Activated B cell treated with CpG ODN at 0.5 μM for 24 hours (primary cell): ENCODE measurements around the gene CIAO1. TPM values are rescaled to one million over a fixed set of nuclear protein-coding genes. Genes with fewer than 3 reads are reported as not detected.
"Not testable (repeated sequence)": the region's sequence is repeated elsewhere in the genome, so short reads cannot be mapped to it uniquely, and the experiment has no call there.

Source experiments
- ATAC-seq: fragments of 200-7000 bp; cut with Tn5 transposase; one replicate; pipeline ENCODE4 v1.10.0; 2021; ENCODE audit warnings: low read depth, mild to moderate bottlenecking, moderate library complexity
- CTCF ChIA-PET: fragments of 350-600 bp; sonication (Branson Sonifier 250); formaldehyde crosslinking; loops from one replicate; lab custom pipeline; 2021; ENCODE audit warnings: antibody characterized with exemption; lab: Charles Lee
- POLR2A ChIA-PET: fragments of 350-600 bp; sonication (Branson Sonifier 250); formaldehyde crosslinking; loops from one replicate; lab custom pipeline; 2021; ENCODE audit warnings: antibody characterized with exemption; lab: Charles Lee
- DNase-seq: peaks from one replicate; pipeline ENCODE4 v3.0.0; 2022
- H3K27ac Mint-ChIP-seq: one replicate; pipeline ENCODE4 v1.8.0; 2020; ENCODE audit warnings: mixed read lengths
- H3K27me3 Mint-ChIP-seq: one replicate; pipeline ENCODE4 v1.8.0; 2021; ENCODE audit warnings: mixed read lengths
- H3K36me3 Mint-ChIP-seq: one replicate; pipeline ENCODE4 v1.8.0; 2021; ENCODE audit warnings: low read depth, mixed read lengths
- H3K4me1 Mint-ChIP-seq: one replicate; pipeline ENCODE4 v1.8.0; 2021; ENCODE audit warnings: mixed read lengths
- H3K4me3 Mint-ChIP-seq: one replicate; pipeline ENCODE4 v1.8.0; 2020; ENCODE audit warnings: mild to moderate bottlenecking, mixed read lengths
- H3K9me3 Mint-ChIP-seq: one replicate; pipeline ENCODE4 v1.8.0; 2020; ENCODE audit warnings: mixed read lengths
- CTCF ChIP-seq: fragments of 200-600 bp; IDR thresholded peaks from one replicate; pipeline ENCODE4 v1.8.0; 2022; ENCODE audit warnings: antibody characterized with exemption, mild to moderate bottlenecking
- intact Hi-C: fragments of 100-400 bp; cut with micrococcal nuclease; formaldehyde crosslinking; loops from one replicate; pipeline ENCODE4 v1.15.1; 2024
- total RNA-seq: library from RNA; stranded (reverse); gene quantifications from 2 replicates; pipeline ENCODE4 v1.2.3, GENCODE V29; 2022

CIAO1 gene
- 65.6 and 71.6 TPM in 2 replicates for total RNA-seq

GRCh38 chr2:96265840-96266679 lies at the start of gene CIAO1, which contains the start of gene TMEM127:
Gene CIAO1, plus strand, starts transcription at chr2:96266225. Its CDS starts 126 bp downstream, at chr2:96266351.
Gene TMEM127, minus strand, starts transcription at chr2:96265997. Its CDS starts 616 bp downstream, at chr2:96265381.
- peak; percentile 93 for ATAC-seq

GRCh38 chr2:96218508-96219131 lies 47.4 kb upstream of the CIAO1 start:
- Mint-ChIP-seq H3K27me3 (no peaks in the 10 kb centered on the region), H3K4me3 (no peak overlapping the region), H3K9me3 (no peaks in the 10 kb centered on the region), H3K27ac (no peak overlapping the region), H3K36me3 (no peaks in the 10 kb centered on the region), H3K4me1 (peaks cover 5% of the 10 kb centered on the region)
- intact Hi-C loops = no loop called here
- ATAC-seq (no peak), DNase-seq (no peak)
- ChIA-PET CTCF (no interaction called here), POLR2A (interaction anchor here (0.9 to 1.7 kb wide), 2 partner anchors 10 to 36 kb away, joined by 3 to 10 read pairs; partner anchors contain the start of gene STARD7)
- no peak for TF ChIP-seq CTCF

More at GRCh38 chr2:96265840-96266679, at the start of gene CIAO1, which contains the start of gene TMEM127:
- peak; percentile 97 for DNase-seq
- H3K9me3 Mint-ChIP-seq = no peaks in the 10 kb centered on the region
- intact Hi-C loops = loop anchor here (1.0 to 10.0 kb wide), 15 partner anchors 10 to 551 kb away; partner anchors contain the start of genes ADRA2B, ARID5A, ASTL and CNNM3
- CTCF ChIA-PET = interaction anchor here (1.0 to 1.8 kb wide), 4 partner anchors 59 to 127 kb away, joined by 3 to 7 read pairs (median 4); partner anchors contain the start of gene ASTL
- H3K27me3 Mint-ChIP-seq = no peaks in the 10 kb centered on the region
- H3K4me1 Mint-ChIP-seq = peaks cover 45% of the 10 kb centered on the region
- peak within 1 kb of the TSS; percentile 97 for H3K4me3 Mint-ChIP-seq
- no peak for TF ChIP-seq CTCF
- H3K27ac Mint-ChIP-seq = peak within 1 kb of the TSS; percentile 83
- H3K36me3 Mint-ChIP-seq = peaks cover 63% of the 10 kb centered on the region
- POLR2A ChIA-PET = interaction anchor here (0.6 to 2.7 kb wide), 22 partner anchors 9 to 271 kb away, joined by 3 to 22 read pairs (median 5); partner anchors contain the start of genes ARID5A, DUSP2, ITPRIPL1 and NCAPH

- H3K4me3 Mint-ChIP-seq, H3K9me3 Mint-ChIP-seq, CTCF ChIA-PET, H3K27ac Mint-ChIP-seq, H3K4me1 Mint-ChIP-seq, intact Hi-C loops, H3K27me3 Mint-ChIP-seq, ATAC-seq, DNase-seq, H3K36me3 Mint-ChIP-seq: not testable (repeated sequence)
- POLR2A ChIA-PET = interaction anchor here (1.7 kb wide), 1 partner anchor 11 kb away, joined by 10 read pairs; the partner anchor contains the start of gene STARD7
These were observed 46.1 kb upstream of the CIAO1 start for GRCh38 chr2:96219959-96220358.

GRCh38 chr2:96221106-96221505 lies 44.9 kb upstream of the CIAO1 start:
- H3K4me3 Mint-ChIP-seq, CTCF ChIA-PET, intact Hi-C loops, H3K9me3 Mint-ChIP-seq, H3K27me3 Mint-ChIP-seq, ATAC-seq, H3K27ac Mint-ChIP-seq, POLR2A ChIA-PET, DNase-seq, H3K36me3 Mint-ChIP-seq: not testable (repeated sequence)
- peaks cover 13% of the 10 kb centered on the region for H3K4me1 Mint-ChIP-seq

GRCh38 chr2:96225016-96225533 lies 41.0 kb upstream of the CIAO1 start:
- Mint-ChIP-seq H3K9me3 (no peaks in the 10 kb centered on the region), H3K4me3 (peak overlapping the region; percentile 66), H3K27me3 (no peaks in the 10 kb centered on the region), H3K36me3 (no peaks in the 10 kb centered on the region), H3K4me1 (peaks cover 13% of the 10 kb centered on the region), H3K27ac (peak overlapping the region; percentile 90)
- intact Hi-C loops = loop anchor here (2.0 kb wide), 2 partner anchors 16 to 18 kb away; partner anchors contain the start of gene STARD7
- CTCF ChIA-PET = interaction anchor here (0.7 to 1.5 kb wide), 5 partner anchors 9 to 96 kb away, joined by 3 to 9 read pairs (median 3); no protein-coding TSS in a partner anchor
- no peak for DNase-seq
- TF ChIP-seq CTCF = no peak
- peak; percentile 86 for ATAC-seq
- POLR2A ChIA-PET = interaction anchor here (0.7 to 4.2 kb wide), 15 partner anchors 9 to 303 kb away, joined by 3 to 63 read pairs (median 5); partner anchors contain the start of genes CIAO1, DUSP2, STARD7 and TMEM127
